Measurements from ENCODE around the gene SDCBP2.

GRCh38 chr20:1317545-1318255 lies 11.2 kb downstream of the SDCBP2 start:
- TF ChIP-seq ZNF565 (CRISPR knock-in tag; conservative IDR thresholded peaks at IDR 0.05; ENCODE audit: low read depth), result no peak
- TF ChIP-seq ZFP3 (CRISPR knock-in tag; IDR thresholded peaks at IDR 0.05), result no peak
- TF ChIP-seq CSRNP3 (CRISPR knock-in tag; IDR thresholded peaks at IDR 0.05), result no peak
- no peak for TF ChIP-seq OSR1 (CRISPR knock-in tag; IDR thresholded peaks at IDR 0.05)
- no peak for TF ChIP-seq RARB (CRISPR knock-in tag; IDR thresholded peaks at IDR 0.05)
- TF ChIP-seq PATZ1 (CRISPR knock-in tag; IDR thresholded peaks at IDR 0.05; ENCODE audit: borderline replicate concordance), result no peak
- no peak for TF ChIP-seq CREB5 (CRISPR knock-in tag; IDR thresholded peaks at IDR 0.05; ENCODE audit: low read depth)
- no peak for TF ChIP-seq ZC3H10 (CRISPR knock-in tag; IDR thresholded peaks at IDR 0.05)
